CD4-positive, alpha-beta T cell treated with Interleukin-4 for 4 hours (primary cell): ENCODE measurements around the gene SHISA5.

ENCODE experiments used
- DNase-seq: peaks from one replicate; pipeline ENCODE4 v3.0.0-alpha.2; 2020

Gene SHISA5

GRCh38 chr3:48429317-48429959, 74.5 kb downstream of the SHISA5 start:
- DNase-seq = peak; percentile 51

GRCh38 chr3:48428572-48429316, 75.2 kb downstream of the SHISA5 start:
- DNase-seq = no peak

DNA sequence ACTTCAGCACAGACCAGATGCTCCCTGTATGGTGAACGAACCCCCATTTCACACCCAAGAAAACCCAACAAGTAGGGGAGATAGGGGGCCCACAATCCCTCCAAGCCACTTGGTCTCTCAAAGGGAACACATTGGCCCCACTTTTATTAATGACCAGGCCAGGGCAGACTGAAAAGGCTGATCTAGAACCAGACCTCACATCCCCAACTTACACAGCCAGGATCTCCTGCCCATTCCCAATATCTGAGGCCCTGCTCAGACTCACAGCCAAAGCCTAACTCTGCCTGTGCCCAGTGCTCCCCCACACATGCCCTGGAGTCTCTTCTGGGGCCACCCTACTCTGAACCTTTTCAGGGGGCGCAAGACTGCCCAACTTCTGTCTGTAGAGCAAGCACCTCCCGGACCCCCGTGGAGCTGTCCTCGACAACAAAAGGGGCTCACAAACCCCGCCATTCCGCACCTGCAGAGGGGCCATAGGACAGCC, 75.8 kb downstream of the SHISA5 start:
- no peak for DNase-seq

DNA sequence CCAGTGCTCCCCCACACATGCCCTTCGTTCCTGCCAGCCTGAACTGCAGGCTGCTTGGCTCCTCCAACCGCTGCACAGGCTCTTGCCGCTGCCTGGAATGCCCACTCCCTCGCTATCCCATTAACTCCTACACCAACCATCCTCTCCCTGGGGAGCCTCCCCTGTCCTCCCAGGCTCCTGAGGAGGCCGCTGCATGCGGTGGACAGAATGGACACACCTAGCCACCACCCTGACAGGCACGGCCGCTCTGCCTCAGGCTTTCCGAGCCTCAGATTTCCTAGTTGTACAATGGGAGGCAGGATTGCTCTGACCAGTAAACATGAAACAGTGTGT, 76.4 kb downstream of the SHISA5 start:
- DNase-seq = no peak

DNA sequence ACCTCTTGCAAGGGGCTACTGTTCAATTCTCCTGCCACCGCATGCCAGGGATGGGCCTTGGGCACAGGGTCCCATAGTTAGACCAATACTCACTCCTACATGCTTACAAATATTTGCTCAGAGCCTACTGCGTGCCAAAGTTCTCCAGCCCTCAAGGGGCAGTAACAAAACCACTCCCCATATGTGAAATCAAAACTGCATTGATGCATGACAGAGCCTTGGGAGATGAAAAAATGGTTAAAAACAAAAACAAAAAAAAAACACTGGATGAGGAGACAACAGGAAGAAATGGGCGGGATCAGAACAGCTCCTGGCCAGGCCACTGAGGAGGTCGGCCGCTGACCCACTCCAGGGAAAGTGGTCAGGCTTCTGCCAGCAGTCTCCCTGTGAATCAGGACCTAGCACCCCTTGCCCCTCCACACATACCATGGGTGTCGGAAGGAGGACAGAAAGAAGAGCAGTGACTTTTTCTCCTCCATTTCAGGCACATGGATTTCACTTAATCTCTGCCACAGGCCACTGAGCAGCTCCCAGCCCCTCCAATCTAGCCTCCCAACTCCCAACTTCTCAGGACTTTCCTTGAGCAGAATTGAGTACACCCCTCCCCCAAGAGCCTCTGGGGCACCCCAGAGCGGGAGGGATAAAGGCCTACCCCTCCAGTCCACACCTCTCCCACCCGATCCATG, 76.9 kb downstream of the SHISA5 start:
- DNase-seq = no peak

DNA sequence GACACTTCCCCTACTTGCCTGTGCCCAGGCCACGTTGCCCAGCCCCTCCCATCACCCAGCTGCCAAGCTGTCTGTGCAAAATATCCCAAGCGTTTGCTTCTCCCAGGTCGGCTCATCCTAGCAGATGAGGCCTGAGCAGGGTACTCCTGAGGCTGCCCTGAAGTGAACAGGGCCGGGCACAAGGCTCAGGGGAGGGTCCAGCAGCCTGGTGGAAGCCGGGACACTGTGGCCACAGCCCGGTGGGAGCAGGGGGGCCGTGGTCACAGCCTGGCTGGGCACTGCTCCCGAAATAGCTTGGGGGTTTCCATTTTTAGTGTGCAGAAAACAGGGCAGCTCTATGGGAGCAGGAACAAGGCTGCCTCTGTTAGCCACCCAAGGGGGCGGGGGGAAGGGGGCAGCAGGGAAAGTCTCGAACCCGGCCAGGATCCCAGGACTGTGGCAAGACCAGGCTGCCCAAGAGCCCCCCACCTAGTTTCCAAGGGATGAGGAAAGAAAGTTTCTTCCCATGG, 77.5 kb downstream of the SHISA5 start:
- DNase-seq = no peak

DNA sequence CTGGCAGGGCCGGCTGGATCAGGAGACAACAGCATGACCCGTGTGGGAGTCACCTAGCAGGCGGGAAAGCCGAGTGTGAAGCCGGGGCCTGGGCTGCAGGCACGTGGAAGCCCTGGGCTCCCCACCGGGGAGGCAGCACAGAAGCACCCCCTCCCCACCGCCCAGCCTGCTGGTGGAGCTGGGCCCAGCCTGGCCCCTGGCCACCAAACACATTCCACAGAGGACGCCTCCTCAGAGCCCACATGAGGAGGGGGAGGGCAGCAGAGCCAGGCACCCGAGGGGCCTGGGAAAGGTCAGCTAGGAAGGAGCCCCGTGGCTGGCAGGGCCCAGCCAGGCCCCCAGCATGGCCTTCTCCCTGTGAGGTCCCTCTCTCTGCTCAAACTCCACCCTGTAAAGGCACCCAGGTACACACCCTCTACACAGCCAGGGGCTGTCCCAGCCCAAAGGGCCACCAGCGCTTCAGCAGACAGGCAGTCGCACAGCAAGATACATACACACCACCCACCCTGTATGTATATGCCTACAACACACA, 78.6 kb downstream of the SHISA5 start:
- no peak for DNase-seq

DNA sequence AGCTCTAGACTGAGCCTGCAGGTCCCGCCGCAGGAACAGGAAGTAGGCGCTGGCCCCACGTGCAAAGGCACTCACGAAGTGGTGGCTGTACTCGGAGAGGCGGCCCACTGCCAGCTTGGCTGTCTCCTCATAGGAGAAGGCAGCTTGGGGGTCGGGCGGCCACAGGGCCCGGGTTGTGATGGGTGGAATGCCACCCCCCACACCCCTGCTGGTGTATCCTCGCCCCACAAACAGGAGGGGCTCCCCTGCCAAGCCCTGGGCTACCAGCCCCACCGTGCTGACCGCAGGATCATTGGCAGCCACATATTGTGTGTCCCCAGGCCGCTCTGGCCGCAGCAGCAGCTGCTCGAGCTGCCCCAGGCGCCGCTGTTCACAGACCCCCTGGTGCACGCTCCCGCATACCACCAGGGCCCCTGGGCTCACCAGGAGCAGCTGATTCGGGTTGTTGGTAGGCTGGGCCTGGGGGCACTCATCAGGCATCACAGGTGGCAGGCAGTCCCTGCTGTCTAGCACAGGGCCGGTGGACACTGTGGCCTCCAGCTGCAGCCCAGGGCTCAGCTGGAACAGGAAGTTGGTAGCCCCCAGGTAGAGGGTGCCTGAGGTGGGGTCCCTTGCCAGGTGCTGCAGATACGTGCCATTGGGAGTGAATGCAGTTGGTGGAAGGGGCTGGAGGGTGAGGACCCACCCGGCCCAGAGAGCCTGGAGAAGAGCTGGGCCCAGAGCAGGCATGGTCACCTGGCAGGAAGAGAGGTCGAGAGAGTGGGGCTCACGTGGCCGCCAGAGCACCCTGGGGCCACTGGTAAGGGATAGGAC, 79.9 kb downstream of the SHISA5 start:
- DNase-seq = no peak

- DNase-seq = no peak
Measured at GRCh38 chr3:48423241-48423882, 80.6 kb downstream of the SHISA5 start.

DNA sequence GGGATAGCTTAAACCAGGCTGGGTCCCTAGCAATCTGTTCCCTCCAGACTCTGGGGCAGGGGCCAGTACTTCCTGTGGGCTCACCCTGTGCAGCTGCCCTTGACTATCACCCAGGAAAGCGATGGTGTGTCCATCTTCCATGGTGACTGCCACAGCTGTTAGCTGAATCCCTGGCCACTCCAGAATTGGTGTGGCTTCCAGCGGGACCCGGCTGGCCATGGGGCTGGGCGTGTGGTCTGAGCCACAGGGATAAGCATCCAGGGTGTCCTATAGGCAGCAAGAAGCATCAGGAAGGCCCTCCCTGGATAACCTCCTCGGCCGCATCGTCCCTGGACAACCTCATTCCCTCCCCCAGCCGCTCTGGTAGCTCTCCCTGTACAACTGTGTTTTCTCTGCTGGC, 81.3 kb downstream of the SHISA5 start:
- no peak for DNase-seq

DNA sequence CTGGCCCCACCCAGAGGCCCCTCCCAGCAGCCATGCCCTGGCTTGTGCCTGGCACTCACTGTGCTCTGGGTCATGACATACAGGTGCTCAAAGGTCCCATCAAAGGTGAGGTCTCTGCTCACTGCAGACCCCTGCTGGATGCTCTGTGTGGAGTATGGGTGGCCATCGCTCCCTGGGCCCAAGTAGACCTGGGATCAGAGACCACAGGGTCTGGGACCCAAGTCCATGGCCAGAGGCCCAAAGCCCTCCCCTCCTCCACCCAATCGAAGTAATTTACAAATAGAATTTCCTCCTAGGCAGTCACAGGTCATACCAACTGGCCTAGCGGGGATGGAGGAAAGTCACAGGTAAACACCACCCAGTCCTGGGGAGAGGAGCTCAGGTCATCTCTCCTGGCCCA, 81.7 kb downstream of the SHISA5 start:
- DNase-seq = no peak

DNA sequence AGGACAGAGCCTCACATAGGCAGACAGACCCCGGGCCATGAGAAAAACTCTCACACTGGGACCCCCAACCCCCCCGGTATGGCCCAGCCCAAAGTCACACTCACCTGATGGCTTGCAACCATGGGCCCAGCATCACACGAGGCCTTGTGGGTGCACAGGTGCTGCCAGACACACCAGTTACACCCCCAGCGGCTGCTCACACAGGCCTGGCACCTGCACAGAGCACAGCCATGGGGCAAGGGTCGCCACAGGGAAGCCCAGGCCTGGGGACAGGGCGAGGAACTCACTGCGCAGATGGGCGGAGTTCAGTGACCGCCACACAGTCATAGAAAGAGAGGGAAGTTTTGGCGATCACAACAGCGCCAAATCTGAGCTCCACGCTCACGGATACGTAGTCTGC, 83.4 kb downstream of the SHISA5 start:
- no peak for DNase-seq

DNA sequence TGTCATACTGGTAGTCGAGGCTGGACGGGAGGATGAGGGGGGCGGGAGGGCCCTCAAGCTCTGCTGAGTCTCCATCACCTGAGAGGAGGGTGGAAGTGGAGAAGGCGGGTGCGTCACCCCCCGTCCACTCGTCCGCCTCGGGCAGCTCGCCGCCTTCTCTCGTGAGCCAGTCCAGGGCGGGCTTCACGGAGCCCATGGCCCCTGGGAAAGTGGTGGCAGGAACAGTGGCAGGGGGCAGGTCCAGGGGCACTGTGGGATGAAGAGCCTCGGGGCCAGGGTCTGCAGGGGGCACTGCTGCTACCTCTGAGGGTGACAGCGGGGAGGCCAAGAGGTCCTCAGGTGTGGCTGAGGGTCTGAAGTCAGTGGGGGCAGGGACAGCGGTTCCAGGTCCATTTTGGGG, 84.4 kb downstream of the SHISA5 start:
- DNase-seq = no peak

- no peak for DNase-seq
Measured at GRCh38 chr3:48419149-48419548, 84.8 kb downstream of the SHISA5 start.

DNA sequence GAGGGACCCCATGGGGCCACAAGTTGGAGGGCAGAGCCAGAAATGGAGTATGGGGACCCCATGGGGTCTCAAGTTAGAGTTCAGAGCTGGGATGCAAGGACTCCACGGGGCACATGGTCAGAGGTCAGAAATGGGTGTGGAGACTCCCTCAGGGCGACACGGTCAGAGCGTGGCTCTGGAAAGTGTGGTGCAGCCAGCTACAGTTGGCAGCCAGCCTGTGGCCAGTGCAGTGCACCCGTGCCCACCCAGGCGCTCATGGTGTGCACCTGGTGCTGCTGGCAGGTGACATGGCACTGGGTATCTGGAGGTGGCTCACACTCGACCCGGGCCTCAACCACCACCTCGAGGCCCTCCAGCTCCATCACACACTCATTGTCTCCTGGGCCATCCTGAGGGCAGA, 85.3 kb downstream of the SHISA5 start:
- no peak for DNase-seq

DNA sequence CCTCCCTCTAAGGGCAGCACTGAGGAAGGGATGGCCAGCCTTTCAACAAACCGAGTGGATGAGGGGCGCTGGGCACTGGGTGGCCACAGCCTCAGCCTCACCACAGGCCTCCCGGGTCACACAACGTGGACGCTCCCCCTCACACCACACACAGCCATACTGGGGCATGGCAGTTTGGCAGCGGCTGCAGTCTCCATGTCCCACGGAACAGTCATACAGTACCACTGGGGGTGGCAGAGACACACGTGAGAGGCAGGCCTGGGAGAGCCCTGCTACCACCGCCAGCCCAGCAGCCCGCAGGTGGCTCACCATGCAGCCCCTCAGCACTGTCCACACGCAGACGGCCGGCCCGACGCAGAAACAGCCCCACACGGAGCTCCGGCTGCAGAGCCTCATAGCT, 85.8 kb downstream of the SHISA5 start:
- DNase-seq = no peak
